Chondrocyte (in vitro differentiated cells): ENCODE results near the gene PYGM. TPM values are rescaled to one million over a fixed set of nuclear protein-coding genes. Genes with fewer than 3 reads are reported as not detected.

Experiments used
- DNase-seq: peaks from one replicate; pipeline ENCODE4 v3.0.0; 2021; ENCODE audit warnings: mixed read lengths, low spot score
- H3K27ac Mint-ChIP-seq: one replicate; pipeline ENCODE4 v1.8.0; 2021; ENCODE audit warnings: mild to moderate bottlenecking, moderate library complexity, mixed read lengths; ENCODE audit not compliant: unreplicated experiment
- H3K27me3 Mint-ChIP-seq: 2 replicates; pipeline ENCODE4 v1.8.0; 2021; ENCODE audit warnings: low read depth, mixed read lengths
- H3K36me3 Mint-ChIP-seq: 2 replicates; pipeline ENCODE4 v1.8.0; 2021; ENCODE audit warnings: low read depth, mixed read lengths
- H3K4me1 Mint-ChIP-seq: 2 replicates; pipeline ENCODE4 v1.8.0; 2021; ENCODE audit warnings: low read depth, mild to moderate bottlenecking, mixed read lengths
- H3K4me3 Mint-ChIP-seq: one replicate; pipeline ENCODE4 v1.8.0; 2021; ENCODE audit warnings: mild to moderate bottlenecking, moderate library complexity, mixed read lengths; ENCODE audit not compliant: unreplicated experiment
- H3K9me3 Mint-ChIP-seq: 2 replicates; pipeline ENCODE4 v1.8.0; 2021; ENCODE audit warnings: low read depth, mixed read lengths
- total RNA-seq: library from RNA; stranded (reverse); gene quantifications from 3 replicates; pipeline ENCODE4 v1.2.1, GENCODE V29; 2021
- TF ChIP-seq, protein P1 (sequence below): fragments of 200-600 bp; sonication (generic); IDR thresholded peaks from 2 replicates; pipeline ENCODE4 v1.5.0; 2021; ENCODE audit warnings: antibody characterized with exemption, mild to moderate bottlenecking, moderate library complexity

Gene PYGM
- total RNA-seq, 1 donor from 2014 or later: 1.6 TPM

DNA sequence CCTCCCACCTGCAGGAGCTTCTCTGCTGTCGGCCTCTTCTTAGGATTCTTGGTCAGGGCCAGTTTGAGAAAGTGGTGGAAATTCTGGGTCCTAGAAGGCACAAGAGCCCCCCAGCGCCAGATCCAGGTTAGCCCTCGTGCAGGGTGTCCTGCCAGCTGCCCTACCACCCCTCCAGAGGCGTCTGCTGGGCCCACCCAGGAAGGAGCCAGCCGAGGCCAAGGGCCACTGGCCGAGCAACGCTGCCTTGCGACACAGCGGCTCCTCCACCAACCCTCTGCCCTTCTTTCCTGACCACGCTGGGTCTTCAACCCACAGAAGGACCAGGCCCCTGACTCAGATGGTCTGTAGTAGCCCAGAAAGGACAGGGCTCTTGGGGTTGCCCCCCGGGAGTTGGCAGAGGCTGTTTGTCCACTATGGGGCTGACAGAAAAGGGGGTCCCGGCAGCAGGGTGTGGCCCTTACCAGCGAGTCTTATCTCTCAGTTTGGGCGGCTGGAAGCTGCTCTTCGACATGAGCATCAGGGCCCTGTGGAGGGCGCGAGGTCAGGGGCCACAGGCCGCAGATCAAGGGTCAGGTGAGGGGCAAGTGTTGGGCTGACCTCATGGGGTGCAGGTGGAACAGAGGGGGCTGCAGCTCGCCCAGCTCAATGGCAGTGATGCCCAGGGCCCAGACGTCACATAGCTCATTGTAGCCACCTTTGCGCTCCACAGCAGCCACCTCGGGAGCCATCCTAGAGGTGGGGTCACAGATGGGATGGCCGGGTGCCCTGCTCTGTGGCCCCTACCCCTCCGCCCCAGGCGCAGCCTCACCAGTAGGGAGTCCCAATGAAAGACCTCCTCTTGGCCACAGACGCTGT lies 40.8 kb upstream of the PYGM start:
- peaks cover 2% of the 10 kb centered on the region for H3K36me3 Mint-ChIP-seq

DNA sequence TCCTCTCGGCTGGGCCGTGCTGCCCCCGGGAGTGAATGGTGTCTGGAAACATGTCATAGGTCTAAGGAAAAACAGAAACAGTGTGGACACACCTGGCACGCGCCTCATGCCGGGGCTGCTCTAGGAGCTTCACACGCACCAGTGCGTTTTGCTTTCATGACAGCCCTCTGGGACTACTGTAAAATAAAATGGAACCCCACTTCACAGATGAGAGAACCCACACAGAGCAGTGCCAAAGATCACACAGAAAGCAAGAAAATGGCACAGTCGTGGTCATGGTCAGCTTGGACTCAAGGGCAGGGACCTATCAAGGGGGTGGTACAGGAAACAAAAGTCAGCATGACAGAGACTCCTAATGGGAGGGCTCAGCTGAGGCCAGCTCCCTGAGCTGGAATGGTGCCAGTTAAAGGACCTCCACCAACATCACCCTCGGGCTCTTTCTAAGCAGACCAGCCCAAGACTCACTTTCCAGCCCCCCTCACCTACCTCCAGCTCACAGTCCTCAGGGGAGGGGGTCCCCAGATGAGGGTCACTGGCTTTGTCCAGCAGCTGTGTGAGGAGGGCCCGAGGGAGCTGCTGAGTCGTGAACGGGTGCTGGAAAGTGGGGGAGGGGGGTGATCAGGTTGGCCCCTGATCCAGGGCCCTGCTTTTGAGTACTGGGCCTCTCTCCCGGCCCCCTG lies 40.0 kb upstream of the PYGM start:
- no peaks in the 10 kb centered on the region for H3K9me3 Mint-ChIP-seq
- no peaks in the 10 kb centered on the region for H3K27me3 Mint-ChIP-seq
- TF ChIP-seq, protein P1, sequence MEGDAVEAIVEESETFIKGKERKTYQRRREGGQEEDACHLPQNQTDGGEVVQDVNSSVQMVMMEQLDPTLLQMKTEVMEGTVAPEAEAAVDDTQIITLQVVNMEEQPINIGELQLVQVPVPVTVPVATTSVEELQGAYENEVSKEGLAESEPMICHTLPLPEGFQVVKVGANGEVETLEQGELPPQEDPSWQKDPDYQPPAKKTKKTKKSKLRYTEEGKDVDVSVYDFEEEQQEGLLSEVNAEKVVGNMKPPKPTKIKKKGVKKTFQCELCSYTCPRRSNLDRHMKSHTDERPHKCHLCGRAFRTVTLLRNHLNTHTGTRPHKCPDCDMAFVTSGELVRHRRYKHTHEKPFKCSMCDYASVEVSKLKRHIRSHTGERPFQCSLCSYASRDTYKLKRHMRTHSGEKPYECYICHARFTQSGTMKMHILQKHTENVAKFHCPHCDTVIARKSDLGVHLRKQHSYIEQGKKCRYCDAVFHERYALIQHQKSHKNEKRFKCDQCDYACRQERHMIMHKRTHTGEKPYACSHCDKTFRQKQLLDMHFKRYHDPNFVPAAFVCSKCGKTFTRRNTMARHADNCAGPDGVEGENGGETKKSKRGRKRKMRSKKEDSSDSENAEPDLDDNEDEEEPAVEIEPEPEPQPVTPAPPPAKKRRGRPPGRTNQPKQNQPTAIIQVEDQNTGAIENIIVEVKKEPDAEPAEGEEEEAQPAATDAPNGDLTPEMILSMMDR: no peak
- peaks cover 13% of the 10 kb centered on the region for H3K4me1 Mint-ChIP-seq
- H3K4me3 Mint-ChIP-seq: no peak overlapping the region
- no peak overlapping the region for H3K27ac Mint-ChIP-seq
- DNase-seq: peak; percentile 77
- peaks cover 2% of the 10 kb centered on the region for H3K36me3 Mint-ChIP-seq

More for the DNA sequence above, 40.8 kb upstream of the PYGM start:
- no peak for DNase-seq
- no peaks in the 10 kb centered on the region for H3K27me3 Mint-ChIP-seq
- TF ChIP-seq, protein P1: no peak
- H3K4me3 Mint-ChIP-seq: no peak overlapping the region
- peaks cover 13% of the 10 kb centered on the region for H3K4me1 Mint-ChIP-seq
- no peak overlapping the region for H3K27ac Mint-ChIP-seq
- no peaks in the 10 kb centered on the region for H3K9me3 Mint-ChIP-seq

DNA sequence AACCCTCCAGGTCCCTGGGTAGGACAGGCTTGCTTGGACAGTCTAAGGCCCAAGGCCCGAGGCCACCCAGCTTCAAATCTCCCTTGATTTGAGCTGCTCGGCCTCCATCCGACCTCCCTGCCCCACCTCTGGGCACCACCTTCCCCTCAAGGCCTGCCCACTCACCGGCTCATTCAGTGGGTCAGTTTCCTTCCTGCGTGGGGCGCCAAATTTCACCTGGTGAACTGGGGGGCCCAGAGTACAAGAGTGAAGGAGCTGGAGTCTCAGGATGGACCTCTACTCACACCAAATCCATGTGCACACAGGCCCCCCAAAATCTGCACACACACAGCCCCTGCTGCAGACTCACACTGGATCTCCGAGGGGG lies 39.5 kb upstream of the PYGM start:
- no peaks in the 10 kb centered on the region for H3K27me3 Mint-ChIP-seq
- no peaks in the 10 kb centered on the region for H3K9me3 Mint-ChIP-seq
- H3K36me3 Mint-ChIP-seq: peaks cover 2% of the 10 kb centered on the region
- no peak overlapping the region for H3K4me3 Mint-ChIP-seq
- peaks cover 13% of the 10 kb centered on the region for H3K4me1 Mint-ChIP-seq
- TF ChIP-seq, protein P1: no peak
- H3K27ac Mint-ChIP-seq: no peak overlapping the region
- DNase-seq: peak; percentile 84

DNA sequence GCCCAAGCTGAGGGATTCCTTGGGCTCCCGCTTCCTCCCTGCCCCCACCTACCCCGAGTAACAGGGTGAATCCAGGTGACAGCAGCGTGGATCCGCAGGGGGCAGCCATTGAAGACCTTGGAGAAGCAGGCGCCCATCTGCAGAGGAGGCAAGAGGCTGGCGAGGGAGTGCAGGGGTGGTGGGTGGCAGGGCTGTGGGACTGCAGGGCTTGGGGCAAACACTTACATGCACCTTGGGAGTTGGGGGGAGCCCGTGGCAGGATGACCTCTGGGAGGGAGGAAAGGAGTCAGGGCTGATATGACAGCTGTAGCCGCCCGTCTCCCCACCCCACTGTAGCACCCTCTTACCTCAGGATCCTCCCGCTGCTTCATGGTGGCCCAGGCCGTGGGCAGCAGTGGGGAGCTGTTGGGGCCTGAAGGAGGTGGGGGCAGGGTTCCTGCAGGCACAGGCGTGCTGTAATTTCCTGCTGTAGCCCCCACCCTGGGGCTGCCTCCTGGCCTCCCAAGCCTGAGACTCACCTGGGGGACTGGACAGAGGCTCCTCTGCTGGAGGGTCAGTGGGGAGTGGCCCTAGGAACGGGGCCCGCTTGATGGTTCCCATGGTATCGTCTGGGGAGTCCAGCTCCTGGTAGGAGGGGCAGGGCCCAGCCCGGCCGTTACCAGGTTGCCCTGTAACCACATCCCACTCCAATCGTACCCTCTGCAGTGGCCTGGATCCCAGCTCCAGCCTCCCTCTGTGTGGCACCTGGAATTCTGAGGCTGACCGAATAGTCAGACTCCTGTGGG lies 37.2 kb upstream of the PYGM start:
- no peaks in the 10 kb centered on the region for H3K27me3 Mint-ChIP-seq
- H3K27ac Mint-ChIP-seq: no peak overlapping the region
- H3K36me3 Mint-ChIP-seq: peaks cover 2% of the 10 kb centered on the region
- H3K4me1 Mint-ChIP-seq: peaks cover under 1% of the 10 kb centered on the region
- no peaks in the 10 kb centered on the region for H3K9me3 Mint-ChIP-seq
- TF ChIP-seq, protein P1: no peak
- no peak overlapping the region for H3K4me3 Mint-ChIP-seq
- DNase-seq: peak; percentile 63
